Dedifferentiated amniotic fluid mesenchymal stem cell (primary cell): Measurements from ENCODE around the gene SNX25.

Source experiments
- DNase-seq: peaks from one replicate; pipeline ENCODE4 v3.0.0-alpha.2; 2016; ENCODE audit errors: extremely low spot score

Gene SNX25

DNA sequence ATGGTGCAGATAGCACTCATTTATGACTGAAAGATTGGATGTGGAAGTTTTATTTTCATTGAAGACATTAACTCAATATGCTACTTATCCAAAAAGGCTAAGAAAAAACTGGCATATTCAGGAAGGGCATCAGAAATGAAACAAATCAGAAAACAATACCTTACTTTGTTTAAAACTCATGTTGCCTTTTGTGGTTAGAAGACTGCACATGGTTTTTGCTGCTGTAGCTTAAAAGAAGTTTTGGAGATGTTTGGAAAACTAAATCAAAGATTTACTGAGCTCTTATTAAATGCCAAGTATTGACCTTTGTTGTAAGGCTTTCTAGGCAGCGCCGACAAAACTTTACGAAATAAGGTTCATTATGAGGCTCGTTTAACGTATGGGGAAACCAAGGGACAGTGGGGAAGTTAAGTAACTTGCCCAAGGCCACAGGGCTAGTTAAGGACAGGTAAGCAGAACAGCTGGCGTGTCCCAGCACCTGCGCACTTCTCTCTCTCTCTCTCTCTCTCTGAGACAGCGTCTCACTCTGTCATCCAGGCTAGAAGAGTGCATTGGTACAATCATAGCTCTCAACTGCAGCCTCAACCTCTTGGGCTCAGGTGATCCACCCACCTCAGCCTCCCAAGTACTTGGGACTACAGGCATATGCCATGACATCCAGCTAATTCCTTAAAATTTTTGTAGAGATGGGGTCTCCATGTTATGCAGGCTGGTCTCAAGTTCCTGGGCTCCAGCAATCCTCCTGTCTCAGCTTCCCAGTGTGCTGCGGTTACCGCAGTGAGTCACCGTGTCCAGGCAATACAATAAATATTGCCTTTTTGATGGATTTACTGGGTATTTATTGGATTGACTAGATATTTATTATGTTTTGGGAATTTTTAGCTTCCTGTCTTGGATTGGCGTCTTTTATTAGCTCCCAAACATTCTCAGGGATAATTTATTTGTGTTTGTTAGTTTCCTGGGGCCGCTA is 170.2 kb downstream of the SNX25 start:
- DNase-seq = no peak

DNA sequence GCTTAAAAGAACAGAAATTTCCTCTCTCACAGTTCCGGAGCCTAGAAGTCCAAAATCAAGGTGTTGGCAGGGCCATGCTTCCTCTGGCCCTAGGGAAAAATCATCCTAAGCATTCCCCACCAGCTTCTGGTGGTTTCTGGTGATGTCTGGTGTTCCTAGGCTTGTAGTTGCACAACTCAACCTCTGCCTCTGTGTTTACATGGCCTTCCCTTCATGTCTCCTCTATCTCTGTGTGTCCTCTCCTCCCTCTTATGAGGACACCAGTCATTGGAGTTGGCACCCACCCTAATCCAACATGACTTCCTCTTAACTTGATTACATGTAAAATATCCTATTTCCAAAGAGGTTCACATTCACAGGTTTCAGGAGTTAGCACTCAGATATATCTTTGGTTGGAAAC is 170.9 kb downstream of the SNX25 start:
- no peak for DNase-seq

DNA sequence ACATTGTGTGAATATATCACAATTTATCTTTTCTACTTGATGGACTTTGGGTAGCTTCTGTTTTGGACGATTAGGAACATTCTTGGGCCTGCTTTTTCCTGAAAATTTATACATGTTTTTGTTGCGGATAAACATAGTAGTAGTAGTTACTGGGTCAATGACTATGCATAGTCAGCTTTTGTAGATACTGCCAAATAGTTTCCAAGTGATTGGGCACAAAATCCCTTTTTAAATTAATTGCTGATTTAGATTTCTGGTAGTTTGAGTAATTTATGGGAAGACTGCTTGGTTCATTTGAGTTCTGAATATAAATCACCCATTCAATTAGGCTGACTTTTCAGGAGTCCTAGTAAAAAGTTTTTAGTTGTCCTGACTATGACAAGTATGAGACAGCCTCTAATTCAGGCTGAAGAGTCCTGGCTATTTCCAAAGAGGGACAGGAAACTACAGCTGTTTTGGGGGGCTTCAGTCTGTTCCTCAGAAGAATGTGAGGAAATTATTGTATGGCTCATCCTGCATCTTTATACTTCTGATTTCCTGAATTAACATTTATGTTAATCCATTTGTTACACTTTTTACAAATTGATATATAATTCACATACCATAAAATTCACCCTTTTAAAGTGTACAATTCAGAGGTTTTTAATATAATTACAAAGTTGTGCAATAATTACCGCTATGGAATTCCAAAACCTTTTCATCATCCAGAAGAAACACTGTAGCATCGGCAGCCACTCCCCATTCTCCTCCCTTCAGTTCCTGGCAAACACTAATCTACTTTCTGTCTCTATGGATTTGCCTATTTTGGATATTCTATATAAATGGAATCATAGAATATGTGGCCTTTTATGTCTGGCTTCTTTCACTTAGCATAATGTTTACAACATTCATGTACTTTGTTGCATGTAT is 172.1 kb downstream of the SNX25 start:
- DNase-seq = no peak

DNA sequence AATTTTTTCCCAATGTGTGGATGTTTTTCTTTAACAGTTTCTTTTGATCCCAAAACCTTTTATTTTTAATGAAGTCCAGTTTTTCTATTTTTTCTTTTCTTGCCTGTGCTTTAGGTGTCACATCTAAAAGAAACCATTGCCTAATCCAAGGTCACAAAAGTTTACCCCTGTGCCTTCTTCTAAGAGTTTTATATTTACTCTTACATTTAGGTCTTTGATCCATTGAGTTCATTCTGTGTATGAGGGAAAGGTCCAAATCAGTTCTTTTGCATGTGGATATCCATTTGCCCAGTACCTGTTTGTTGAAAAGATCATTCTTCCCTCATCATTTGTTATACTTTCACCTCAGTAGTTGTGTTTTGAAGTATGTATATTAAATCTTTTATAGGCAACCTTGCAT is 173.4 kb downstream of the SNX25 start:
- no peak for DNase-seq

DNA sequence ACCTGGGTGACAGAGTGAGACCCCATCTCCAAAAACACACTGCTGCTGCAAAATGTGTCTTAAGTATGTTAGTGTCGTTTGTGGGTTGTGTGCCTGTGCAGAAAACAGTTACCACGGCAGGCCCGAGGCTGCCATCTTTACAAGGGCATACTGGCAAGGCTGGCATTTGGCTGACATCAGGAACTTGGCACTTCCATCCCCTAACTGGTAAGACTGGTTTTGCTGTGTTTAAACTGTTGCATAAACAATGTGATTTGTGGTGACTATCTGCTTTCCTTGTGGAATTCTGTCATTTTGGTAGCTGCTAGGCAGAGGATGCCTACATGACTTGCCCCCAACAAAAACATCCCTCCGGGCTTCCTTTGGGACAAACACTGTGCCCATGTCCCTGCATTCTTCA is 174.1 kb downstream of the SNX25 start:
- no peak for DNase-seq

DNA sequence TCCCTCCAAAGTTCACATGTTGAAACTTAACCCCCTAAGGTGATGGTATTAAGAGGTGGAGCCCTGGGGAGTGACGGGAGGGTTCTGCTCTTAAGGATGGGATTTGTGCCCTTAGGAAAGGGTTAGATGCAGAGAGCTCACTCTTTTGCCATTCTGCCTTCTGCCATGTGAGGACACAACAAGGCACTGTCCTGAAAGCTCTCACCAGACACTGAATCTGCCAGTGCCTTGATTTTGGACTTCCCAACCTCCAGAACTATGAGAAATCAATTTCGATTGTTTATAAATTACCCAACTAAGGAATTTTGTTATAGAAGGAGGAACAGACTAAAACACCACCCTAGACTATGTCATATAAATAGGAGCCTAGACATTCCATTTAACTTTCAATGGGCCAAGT is 174.7 kb downstream of the SNX25 start:
- DNase-seq = no peak

DNA sequence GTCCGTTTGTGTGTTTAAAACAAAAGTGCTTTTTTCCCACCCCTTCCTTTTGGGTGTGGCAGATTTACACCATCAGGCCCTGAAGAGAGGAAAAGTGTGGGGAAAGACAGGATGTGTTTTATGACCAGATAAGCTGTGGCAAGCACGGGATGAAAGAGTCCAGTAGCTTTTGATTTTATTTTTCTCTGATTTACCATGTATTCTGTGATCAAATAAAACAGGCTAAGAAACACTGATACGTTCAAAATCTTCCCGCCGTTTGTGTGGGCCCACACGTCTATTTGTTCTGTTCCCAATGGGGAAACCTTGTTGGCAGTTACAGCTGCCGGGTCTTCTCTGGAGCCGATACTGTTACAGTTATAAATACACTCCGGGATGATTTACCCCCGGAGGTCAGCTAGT is 175.5 kb downstream of the SNX25 start:
- no peak for DNase-seq

DNA sequence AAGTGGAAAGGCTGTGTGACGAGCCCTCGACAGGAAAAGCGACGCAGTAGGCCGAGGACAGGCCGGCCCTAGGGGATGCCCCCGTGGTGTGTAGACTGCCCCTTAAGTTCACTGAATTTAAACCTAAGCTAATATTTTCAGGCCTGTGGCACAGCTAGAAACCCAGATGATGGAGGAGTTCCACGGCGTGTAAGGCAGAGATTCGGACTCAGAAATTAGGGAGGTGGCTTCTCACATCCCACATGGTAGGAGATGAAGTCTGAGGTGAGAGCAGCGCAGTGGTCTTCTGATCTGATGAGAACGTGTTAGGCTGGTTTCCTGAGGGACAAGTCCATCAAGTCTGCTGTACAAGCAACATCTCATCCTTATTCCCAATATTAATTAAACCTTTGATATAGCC is 178.6 kb downstream of the SNX25 start:
- no peak for DNase-seq

DNA sequence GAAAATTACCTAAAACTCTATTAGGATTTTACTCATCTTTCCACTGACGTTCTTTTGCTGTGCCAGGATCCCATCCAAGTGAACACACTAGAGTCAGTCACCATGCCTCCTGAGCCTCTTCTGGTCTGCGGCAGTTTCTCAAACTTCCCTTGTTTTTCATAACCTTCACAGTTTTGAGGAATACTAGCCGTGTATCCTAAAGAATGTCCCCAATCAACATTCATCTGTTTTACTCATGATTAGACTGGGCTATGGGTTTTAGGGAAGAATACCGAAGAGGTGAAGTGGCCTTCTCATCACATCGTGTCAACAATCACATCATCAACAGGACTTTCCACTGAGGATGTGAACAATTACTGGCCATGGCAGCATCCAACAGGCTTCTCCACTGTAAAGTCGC is 181.5 kb downstream of the SNX25 start:
- no peak for DNase-seq

DNA sequence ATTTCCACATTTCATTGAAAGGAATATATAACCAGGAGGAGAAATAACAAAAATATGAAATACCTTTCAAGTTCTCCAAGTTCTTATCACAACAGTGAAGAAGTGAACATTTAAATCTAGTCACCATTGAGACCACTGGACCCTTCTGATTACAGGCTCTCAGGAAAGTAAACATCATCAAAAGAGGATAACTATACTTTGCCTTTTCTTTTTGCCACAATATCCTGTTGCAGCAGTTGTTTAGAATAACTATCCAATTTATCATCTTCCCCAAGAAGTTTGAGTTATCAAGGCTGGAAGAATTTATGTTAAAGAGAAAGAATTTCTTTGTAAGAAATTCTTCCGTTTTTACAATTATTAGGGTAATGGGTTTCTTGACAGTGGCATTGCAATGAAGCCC is 182.8 kb downstream of the SNX25 start:
- DNase-seq = no peak

DNA sequence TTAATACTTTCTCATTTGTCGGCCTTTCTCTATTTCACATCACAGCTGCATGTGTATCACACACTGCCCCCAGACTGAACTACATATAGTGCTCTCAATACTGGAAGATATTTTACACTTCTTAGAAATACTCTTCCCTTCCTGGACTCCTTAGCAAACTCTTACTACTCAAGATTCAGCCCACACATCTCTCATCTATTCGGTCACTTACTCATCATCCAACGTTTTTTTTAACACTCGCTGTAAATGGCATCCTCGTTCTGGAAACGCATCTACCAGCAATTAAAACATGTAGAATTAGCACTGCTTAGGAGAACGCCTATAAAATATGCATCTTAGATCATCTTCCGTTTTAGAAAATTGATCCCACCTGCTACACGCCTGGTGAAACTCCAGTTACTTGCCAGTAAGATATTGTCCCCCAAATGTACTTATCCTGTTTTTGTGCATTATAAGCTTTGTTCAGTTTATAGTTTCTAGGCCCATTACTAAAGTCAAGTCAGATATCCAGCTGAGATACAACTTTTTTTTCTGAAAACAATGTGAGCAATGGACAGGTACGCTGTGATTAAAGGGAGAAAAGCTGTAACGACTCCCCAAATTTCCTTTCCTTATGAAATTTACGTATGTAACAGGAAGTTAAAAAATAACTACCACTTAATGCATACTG is 185.3 kb downstream of the SNX25 start:
- DNase-seq = no peak

GRCh38 chr4:185395238-185395955 is 186.0 kb downstream of the SNX25 start, which contains the start of gene LRP2BP:
LRP2BP (minus strand) TSS chr4:185395924; CDS start chr4:185378186, 17,738 bp downstream.
- DNase-seq = no peak

DNA sequence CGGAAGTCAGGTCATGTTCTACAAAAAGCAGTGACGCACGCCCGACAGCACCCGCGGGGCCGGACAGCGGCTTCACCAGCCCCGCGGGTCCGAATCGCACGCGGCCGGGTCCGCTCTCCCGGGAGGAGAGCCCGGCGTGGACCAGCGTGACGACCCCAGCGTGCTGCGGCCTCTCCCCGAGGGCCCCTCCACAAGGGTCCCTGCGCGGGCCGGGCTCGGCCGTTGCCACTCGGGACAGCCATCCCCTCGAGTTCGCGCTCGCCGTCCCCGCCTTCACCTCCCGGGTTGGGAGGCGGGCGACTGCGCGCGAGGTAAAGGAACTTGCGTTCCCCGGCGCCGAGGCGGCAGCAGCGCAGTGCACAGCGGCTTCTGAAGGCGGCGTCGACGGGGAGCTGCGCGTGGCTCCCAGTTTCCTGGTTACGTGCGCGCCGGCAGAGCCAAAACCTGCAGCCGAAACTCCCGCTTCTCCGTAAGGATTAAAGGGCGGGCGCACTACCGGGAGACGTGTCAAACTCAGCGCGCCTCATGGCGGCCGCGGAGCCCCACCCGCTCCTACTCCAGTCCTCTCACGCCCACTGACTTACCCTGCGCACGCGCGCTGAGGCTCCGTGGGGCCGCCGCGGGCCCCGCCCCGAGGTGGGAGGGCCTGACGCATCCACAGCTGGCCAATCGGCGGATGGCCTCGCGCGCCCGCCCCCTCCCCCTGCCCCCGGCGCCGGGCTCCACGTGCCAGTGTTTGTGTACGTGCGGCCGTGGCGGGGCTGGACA is 186.7 kb downstream of the SNX25 start:
- DNase-seq = peak; percentile 94

GRCh38 chr4:185396724-185397385 is 187.5 kb downstream of the SNX25 start, which contains the start of gene ANKRD37:
ANKRD37 (plus strand) TSS chr4:185396841; CDS start chr4:185396924, 83 bp downstream.
- no peak for DNase-seq

- no peak for DNase-seq
Measured at GRCh38 chr4:185398618-185399017, 189.2 kb downstream of the SNX25 start.

DNA sequence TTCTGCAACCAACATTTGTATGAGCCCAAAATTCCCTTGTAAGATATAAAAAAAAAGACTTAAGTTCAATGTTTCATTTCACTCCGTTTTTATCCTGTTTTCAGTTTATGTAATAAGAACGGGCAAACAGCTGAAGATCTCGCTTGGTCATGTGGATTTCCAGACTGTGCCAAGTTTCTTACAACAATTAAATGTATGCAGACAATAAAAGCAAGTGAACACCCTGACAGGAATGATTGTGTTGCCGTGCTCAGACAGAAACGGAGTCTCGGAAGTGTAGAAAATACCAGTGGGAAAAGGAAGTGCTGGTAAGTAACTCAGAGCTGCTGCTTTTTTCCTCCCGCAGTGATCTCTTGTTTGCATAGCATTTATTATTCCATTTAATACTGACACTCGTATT is 190.1 kb downstream of the SNX25 start:
- DNase-seq = no peak

DNA sequence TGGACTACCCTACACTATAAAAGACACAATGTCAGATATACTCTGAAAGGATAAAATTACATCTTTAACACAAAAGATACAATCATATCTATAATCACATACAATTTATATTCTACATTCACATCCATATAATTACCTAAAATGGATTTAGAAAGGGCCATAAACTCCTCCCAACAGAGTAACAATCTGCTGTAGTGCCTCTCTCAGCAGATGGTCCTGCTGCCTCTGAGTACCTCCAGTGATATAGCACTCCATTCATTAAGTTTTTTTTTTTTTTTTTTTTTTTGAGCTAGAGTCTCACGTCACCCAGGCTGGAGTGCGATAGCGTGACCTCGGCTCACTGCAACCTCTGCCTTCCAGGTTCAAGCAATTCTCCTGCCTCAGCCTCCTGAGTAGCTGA is 194.6 kb downstream of the SNX25 start:
- DNase-seq = no peak

DNA sequence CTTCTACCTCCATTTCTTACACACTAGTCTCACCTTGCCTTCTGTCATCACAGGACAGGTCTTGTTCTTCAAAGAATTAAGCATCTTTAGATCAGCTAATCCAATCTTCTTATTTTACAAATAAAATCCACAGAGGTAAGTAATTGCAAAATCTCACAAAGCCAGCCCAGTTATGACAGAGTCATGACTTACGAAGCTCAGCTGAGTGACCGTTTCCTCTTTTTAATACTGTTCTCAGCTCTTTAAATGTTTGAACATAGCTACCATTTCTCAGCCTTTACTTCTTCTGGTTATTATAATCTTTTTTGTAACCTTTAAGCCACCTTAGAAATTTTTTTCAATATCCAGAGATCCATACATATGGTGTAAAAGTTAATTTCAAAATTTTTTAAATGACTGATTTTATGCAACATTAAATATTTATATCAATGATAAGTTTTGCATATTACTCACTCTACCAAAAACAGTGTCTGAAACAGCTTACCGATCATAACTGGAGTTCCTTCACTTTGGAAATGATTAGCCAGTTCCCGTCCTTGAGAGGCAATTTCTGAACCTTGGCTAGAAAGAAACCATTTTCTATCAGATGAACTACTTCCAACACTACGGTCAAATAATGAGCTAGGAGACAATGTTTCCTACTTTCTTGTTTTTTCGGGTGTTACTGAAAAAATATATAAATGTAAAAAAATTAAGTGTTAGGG is 196.1 kb downstream of the SNX25 start:
- no peak for DNase-seq

GRCh38 chr4:185408432-185408831 is 199.0 kb downstream of the SNX25 start:
- no peak for DNase-seq
